GM23338 (cell line): Measurements from ENCODE around the gene SART1. TPM values are rescaled to one million over a fixed set of nuclear protein-coding genes. Genes with fewer than 3 reads are reported as not detected.

Experiments
- ATAC-seq: fragments of 200-7000 bp; cut with Tn5 transposase; 3 replicates; pipeline ENCODE4 v1.9.1; 2020
- DNase-seq: peaks from one replicate; pipeline ENCODE4 v3.0.0-alpha.2; 2015; ENCODE audit warnings: low spot score
- H2AFZ ChIP-seq: fragments of 200-600 bp; sonication (generic); 2 replicates; pipeline ENCODE4 v1.8.0; 2016; ENCODE audit warnings: antibody characterized with exemption, mild to moderate bottlenecking, moderate library complexity
- H3F3A ChIP-seq: fragments of 200-600 bp; sonication (generic); replicated peaks from 2 replicates; pipeline ENCODE4 v1.8.0; 2017; ENCODE audit warnings: antibody characterized with exemption, mixed run types, low read depth
- H3K27ac ChIP-seq: fragments of 200-600 bp; sonication (generic); 2 replicates; pipeline ENCODE4 v1.6.1; 2016; ENCODE audit warnings: low read depth
- H3K27me3 ChIP-seq: fragments of 200-600 bp; sonication (generic); 2 replicates; pipeline ENCODE4 v1.8.0; 2016; ENCODE audit warnings: mild to moderate bottlenecking, mixed run types, moderate library complexity; ENCODE audit not compliant: insufficient read depth
- H3K36me3 ChIP-seq: fragments of 200-600 bp; sonication (generic); 2 replicates; pipeline ENCODE4 v1.8.0; 2016; ENCODE audit warnings: mild to moderate bottlenecking; ENCODE audit not compliant: insufficient read depth
- H3K4me1 ChIP-seq: fragments of 200-600 bp; sonication (generic); 2 replicates; pipeline ENCODE4 v1.8.0; 2016; ENCODE audit warnings: mild to moderate bottlenecking, moderate library complexity; ENCODE audit not compliant: insufficient read depth
- H3K4me2 ChIP-seq: fragments of 200-600 bp; sonication (generic); 2 replicates; pipeline ENCODE4 v1.7.1; 2017; ENCODE audit warnings: mixed run types
- H3K4me3 ChIP-seq: fragments of 200-600 bp; sonication (generic); 2 replicates; pipeline ENCODE4 v1.6.1; 2016; ENCODE audit warnings: mixed run types
- H3K79me2 ChIP-seq: fragments of 200-600 bp; sonication (generic); replicated peaks from 2 replicates; pipeline ENCODE4 v1.8.0; 2017; ENCODE audit warnings: mild to moderate bottlenecking; ENCODE audit not compliant: insufficient read depth
- H3K9me2 ChIP-seq: fragments of 200-600 bp; sonication (generic); 2 replicates; pipeline ENCODE4 v1.8.0; 2017; ENCODE audit not compliant: insufficient read depth
- H4K20me1 ChIP-seq: fragments of 200-600 bp; sonication (generic); replicated peaks from 2 replicates; pipeline ENCODE4 v1.8.0; 2017; ENCODE audit warnings: mild to moderate bottlenecking; ENCODE audit not compliant: insufficient read depth
- H3K27ac Mint-ChIP-seq: 2 replicates; pipeline ENCODE4 v1.8.0; 2020; ENCODE audit warnings: inconsistent platforms, mild to moderate bottlenecking, moderate library complexity, mixed read lengths
- H3K27me3 Mint-ChIP-seq: 3 replicates; pipeline ENCODE4 v1.8.0; 2022; ENCODE audit warnings: low read depth, mild to moderate bottlenecking, moderate library complexity, mixed read lengths, inconsistent platforms; ENCODE audit not compliant: insufficient read depth, poor library complexity
- H3K36me3 Mint-ChIP-seq: 3 replicates; pipeline ENCODE4 v1.8.0; 2021; ENCODE audit warnings: low read depth, mild to moderate bottlenecking, inconsistent platforms, moderate library complexity, mixed read lengths
- H3K4me1 Mint-ChIP-seq: 3 replicates; pipeline ENCODE4 v1.8.0; 2020; ENCODE audit warnings: mild to moderate bottlenecking, inconsistent platforms, mixed read lengths
- H3K4me3 Mint-ChIP-seq: 3 replicates; pipeline ENCODE4 v1.8.0; 2021; ENCODE audit warnings: moderate library complexity, mild to moderate bottlenecking, inconsistent platforms, mixed read lengths
- H3K9me3 Mint-ChIP-seq: 3 replicates; pipeline ENCODE4 v1.8.0; 2020; ENCODE audit warnings: moderate library complexity, mild to moderate bottlenecking, inconsistent platforms, mixed read lengths
- CREB1 ChIP-seq: fragments of 250-450 bp; sonication (Bioruptor Pico); IDR thresholded peaks from 2 replicates; pipeline ENCODE4 v1.5.0; 2020; ENCODE audit warnings: low read depth, mild to moderate bottlenecking, moderate library complexity
- EZH2phosphoT487 ChIP-seq: fragments of 200-600 bp; sonication (generic); IDR thresholded peaks from one replicate; pipeline ENCODE4 v1.8.1; 2018; ENCODE audit warnings: antibody characterized with exemption; ENCODE audit not compliant: unreplicated experiment
- JUNB ChIP-seq: IDR thresholded peaks from one replicate; pipeline ENCODE4 v1.6.1; 2016; ENCODE audit warnings: antibody characterized with exemption; ENCODE audit not compliant: unreplicated experiment
- STAT1 ChIP-seq: IDR thresholded peaks from one replicate; pipeline ENCODE4 v1.6.1; 2016; ENCODE audit warnings: antibody characterized with exemption; ENCODE audit not compliant: unreplicated experiment
- ZNF114 ChIP-seq: fragments of 250-450 bp; sonication (Bioruptor Pico); IDR thresholded peaks from 2 replicates; pipeline ENCODE4 v1.5.0; 2020; ENCODE audit warnings: mild to moderate bottlenecking, moderate library complexity
- ZNF331 ChIP-seq: fragments of 250-450 bp; sonication (Bioruptor Pico); IDR thresholded peaks from 2 replicates; pipeline ENCODE4 v1.5.0; 2020; ENCODE audit warnings: low read depth, mild to moderate bottlenecking, moderate library complexity
- polyA plus RNA-seq: library from polyadenylated mRNA; unstranded; fragments of >200 nt; fragmentation: Nextera tagmentation; extraction: Ambion mirVana; gene quantifications from 2 replicates; pipeline ENCODE4 v1.2.1, GENCODE V29; 2016
- total RNA-seq: library from RNA; depleted of rRNA; stranded (reverse); fragments of >200 nt; shearing (Covaris generic); gene quantifications from 2 replicates; pipeline ENCODE4 v1.2.3, GENCODE V29; 2014
- TF ChIP-seq, protein P1 (sequence below): fragments of 250-450 bp; sonication (Bioruptor Pico); IDR thresholded peaks from 2 replicates; pipeline ENCODE4 v1.5.0; 2020; ENCODE audit warnings: mild to moderate bottlenecking, moderate library complexity
- TF ChIP-seq, protein P2 (sequence below): IDR thresholded peaks from 2 replicates; pipeline ENCODE4 v1.6.1; 2016; ENCODE audit warnings: antibody characterized with exemption
- TF ChIP-seq, protein P3 (sequence below), 2 experiments: fragments of 200-600 bp in 1 of 2; sonication (generic) in 1 of 2; conservative IDR thresholded peaks; 2 replicates each; pipeline versions ENCODE4 v1.5.1 to v1.6.1; 2016 to 2017; ENCODE audit warnings: antibody characterized with exemption in 2 of 2, low read depth in 2 of 2, mild to moderate bottlenecking in 2 of 2, moderate library complexity in 1 of 2

SART1 gene
- total and polyA plus RNA-seq, 2 experiments from 2014 or later: 43.9 to 91.0 TPM

DNA sequence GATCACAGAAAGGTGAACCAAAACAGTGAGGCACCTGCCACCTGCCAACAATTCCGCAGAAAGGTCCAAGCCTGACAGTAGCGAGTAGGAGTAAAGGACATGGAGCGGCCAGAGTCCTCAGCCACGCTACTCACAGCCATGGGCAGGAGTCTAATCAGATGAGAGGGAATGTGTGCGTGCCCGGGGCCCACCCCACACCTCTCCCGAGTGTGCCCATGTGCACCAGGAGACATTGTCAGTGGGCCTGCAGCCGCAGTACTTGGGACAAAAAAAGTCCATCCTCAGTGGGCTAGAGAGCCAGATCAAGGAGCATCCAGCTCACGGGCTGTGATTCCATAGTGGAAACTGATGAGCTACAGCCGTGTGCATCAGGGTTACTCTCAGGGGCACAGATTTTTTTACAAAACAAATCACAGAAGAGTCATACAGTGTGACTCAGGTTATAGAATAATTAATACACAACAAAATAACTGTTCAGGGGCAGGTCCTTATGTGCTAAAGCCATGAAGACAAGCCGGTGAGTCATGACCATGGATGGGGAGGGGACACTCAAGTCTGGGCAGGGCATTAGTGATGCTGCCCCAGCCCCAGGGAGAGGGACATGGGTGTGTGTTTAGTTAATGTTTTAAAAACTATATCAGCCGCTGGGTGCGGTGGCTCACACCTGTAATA, 12.0 kb downstream of the SART1 start (continued):
- TF ChIP-seq, protein P1, sequence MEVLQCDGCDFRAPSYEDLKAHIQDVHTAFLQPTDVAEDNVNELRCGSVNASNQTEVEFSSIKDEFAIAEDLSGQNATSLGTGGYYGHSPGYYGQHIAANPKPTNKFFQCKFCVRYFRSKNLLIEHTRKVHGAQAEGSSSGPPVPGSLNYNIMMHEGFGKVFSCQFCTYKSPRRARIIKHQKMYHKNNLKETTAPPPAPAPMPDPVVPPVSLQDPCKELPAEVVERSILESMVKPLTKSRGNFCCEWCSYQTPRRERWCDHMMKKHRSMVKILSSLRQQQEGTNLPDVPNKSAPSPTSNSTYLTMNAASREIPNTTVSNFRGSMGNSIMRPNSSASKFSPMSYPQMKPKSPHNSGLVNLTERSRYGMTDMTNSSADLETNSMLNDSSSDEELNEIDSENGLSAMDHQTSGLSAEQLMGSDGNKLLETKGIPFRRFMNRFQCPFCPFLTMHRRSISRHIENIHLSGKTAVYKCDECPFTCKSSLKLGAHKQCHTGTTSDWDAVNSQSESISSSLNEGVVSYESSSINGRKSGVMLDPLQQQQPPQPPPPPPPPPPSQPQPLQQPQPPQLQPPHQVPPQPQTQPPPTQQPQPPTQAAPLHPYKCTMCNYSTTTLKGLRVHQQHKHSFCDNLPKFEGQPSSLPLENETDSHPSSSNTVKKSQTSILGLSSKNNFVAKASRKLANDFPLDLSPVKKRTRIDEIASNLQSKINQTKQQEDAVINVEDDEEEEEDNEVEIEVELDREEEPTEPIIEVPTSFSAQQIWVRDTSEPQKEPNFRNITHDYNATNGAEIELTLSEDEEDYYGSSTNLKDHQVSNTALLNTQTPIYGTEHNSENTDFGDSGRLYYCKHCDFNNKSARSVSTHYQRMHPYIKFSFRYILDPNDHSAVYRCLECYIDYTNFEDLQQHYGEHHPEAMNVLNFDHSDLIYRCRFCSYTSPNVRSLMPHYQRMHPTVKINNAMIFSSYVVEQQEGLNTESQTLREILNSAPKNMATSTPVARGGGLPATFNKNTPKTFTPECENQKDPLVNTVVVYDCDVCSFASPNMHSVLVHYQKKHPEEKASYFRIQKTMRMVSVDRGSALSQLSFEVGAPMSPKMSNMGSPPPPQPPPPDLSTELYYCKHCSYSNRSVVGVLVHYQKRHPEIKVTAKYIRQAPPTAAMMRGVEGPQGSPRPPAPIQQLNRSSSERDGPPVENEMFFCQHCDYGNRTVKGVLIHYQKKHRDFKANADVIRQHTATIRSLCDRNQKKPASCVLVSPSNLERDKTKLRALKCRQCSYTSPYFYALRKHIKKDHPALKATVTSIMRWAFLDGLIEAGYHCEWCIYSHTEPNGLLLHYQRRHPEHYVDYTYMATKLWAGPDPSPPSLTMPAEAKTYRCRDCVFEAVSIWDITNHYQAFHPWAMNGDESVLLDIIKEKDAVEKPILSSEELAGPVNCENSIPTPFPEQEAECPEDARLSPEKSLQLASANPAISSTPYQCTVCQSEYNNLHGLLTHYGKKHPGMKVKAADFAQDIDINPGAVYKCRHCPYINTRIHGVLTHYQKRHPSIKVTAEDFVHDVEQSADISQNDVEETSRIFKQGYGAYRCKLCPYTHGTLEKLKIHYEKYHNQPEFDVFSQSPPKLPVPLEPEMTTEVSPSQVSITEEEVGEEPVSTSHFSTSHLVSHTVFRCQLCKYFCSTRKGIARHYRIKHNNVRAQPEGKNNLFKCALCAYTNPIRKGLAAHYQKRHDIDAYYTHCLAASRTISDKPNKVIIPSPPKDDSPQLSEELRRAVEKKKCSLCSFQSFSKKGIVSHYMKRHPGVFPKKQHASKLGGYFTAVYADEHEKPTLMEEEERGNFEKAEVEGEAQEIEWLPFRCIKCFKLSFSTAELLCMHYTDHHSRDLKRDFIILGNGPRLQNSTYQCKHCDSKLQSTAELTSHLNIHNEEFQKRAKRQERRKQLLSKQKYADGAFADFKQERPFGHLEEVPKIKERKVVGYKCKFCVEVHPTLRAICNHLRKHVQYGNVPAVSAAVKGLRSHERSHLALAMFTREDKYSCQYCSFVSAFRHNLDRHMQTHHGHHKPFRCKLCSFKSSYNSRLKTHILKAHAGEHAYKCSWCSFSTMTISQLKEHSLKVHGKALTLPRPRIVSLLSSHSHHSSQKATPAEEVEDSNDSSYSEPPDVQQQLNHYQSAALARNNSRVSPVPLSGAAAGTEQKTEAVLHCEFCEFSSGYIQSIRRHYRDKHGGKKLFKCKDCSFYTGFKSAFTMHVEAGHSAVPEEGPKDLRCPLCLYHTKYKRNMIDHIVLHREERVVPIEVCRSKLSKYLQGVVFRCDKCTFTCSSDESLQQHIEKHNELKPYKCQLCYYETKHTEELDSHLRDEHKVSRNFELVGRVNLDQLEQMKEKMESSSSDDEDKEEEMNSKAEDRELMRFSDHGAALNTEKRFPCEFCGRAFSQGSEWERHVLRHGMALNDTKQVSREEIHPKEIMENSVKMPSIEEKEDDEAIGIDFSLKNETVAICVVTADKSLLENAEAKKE (CRISPR knock-in tag): no peak
- no peak for TF ChIP-seq EZH2phosphoT487
- no peak for TF ChIP-seq ZNF331 (CRISPR knock-in tag)
- no peak for TF ChIP-seq STAT1
- no peak for TF ChIP-seq JUNB
- TF ChIP-seq, protein P2, sequence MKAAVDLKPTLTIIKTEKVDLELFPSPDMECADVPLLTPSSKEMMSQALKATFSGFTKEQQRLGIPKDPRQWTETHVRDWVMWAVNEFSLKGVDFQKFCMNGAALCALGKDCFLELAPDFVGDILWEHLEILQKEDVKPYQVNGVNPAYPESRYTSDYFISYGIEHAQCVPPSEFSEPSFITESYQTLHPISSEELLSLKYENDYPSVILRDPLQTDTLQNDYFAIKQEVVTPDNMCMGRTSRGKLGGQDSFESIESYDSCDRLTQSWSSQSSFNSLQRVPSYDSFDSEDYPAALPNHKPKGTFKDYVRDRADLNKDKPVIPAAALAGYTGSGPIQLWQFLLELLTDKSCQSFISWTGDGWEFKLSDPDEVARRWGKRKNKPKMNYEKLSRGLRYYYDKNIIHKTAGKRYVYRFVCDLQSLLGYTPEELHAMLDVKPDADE: no peak
- TF ChIP-seq CREB1 (CRISPR knock-in tag): no peak
- TF ChIP-seq ZNF114 (CRISPR knock-in tag): no peak

DNA sequence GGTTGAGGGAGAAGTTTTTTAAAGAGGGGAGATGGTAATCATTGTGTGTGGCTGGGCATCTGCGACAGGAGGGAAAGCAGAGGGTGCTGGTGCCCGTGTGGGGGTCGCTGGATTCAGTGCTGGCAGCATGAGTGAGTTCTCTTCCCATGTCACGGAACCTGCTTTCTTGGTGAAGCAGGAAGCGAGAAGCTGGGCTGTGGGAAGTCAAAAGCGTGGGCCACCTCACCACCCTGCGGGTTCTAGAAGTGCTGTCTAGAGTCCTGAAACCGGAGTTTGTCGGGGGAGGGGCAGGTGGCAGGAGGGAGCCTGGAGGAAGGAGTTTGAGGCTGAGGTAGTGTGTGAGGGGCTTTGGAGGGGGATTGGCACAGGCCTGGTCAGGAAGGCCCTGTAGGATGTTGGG, 14.2 kb downstream of the SART1 start:
- Histone ChIP-seq H3K27me3 (no peaks in the 10 kb centered on the region), H3K79me2 (no peaks in the 10 kb centered on the region), H3F3A (no peaks in the 10 kb centered on the region), H3K9me2 (no peaks in the 10 kb centered on the region), H3K4me2 (no peak overlapping the region), H3K36me3 (no peaks in the 10 kb centered on the region), H3K4me1 (no peaks in the 10 kb centered on the region), H3K4me3 (no peak overlapping the region), H2AFZ (no peak overlapping the region), H4K20me1 (no peaks in the 10 kb centered on the region; the same call in none of the 2 replicates), H3K27ac (no peak overlapping the region)
- H3K27ac Mint-ChIP-seq: peak overlapping the region; percentile 58
- H3K36me3 Mint-ChIP-seq: peaks cover 55% of the 10 kb centered on the region
- H3K4me3 Mint-ChIP-seq: no peak overlapping the region; the same call in 2 of the 3 replicates
- peaks cover 4% of the 10 kb centered on the region; the same call in 1 of the 3 replicates for H3K9me3 Mint-ChIP-seq
- peaks cover 6% of the 10 kb centered on the region; the same call in 2 of the 3 replicates for H3K4me1 Mint-ChIP-seq
- DNase-seq (no peak), ATAC-seq (no peak; the same call in 1 of the 3 replicates)
- H3K27me3 Mint-ChIP-seq: peaks cover 15% of the 10 kb centered on the region
- TF ChIP-seq ZNF114 (CRISPR knock-in tag): no peak
- TF ChIP-seq, protein P3, sequence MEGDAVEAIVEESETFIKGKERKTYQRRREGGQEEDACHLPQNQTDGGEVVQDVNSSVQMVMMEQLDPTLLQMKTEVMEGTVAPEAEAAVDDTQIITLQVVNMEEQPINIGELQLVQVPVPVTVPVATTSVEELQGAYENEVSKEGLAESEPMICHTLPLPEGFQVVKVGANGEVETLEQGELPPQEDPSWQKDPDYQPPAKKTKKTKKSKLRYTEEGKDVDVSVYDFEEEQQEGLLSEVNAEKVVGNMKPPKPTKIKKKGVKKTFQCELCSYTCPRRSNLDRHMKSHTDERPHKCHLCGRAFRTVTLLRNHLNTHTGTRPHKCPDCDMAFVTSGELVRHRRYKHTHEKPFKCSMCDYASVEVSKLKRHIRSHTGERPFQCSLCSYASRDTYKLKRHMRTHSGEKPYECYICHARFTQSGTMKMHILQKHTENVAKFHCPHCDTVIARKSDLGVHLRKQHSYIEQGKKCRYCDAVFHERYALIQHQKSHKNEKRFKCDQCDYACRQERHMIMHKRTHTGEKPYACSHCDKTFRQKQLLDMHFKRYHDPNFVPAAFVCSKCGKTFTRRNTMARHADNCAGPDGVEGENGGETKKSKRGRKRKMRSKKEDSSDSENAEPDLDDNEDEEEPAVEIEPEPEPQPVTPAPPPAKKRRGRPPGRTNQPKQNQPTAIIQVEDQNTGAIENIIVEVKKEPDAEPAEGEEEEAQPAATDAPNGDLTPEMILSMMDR (conservative IDR thresholded peaks at IDR 0.05; ENCODE audit: low read depth in 2 of 2): no peak
